Measurements from ENCODE around the gene PHACTR1.

DNA sequence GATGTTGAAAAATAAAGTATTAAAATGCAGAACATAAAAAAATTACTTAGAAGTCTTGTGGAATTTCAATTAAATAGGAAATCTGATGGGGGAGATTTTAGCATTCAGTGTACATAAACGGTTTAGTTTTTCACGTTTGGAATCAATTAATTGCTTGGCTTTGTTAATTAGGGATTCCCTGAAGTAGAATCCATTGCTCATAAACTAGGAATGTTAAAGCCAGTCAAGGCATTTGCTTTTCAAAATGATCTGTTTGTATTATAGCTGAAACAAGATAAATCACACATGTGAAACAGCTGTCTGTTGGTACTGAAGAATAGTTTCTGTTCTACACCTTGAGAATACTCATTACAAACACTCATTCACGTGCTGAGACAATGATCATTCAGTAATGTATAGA is 313.8 kb downstream of the PHACTR1 start:
- TF ChIP-seq SMC3 (IDR thresholded peaks at IDR 0.05; ENCODE audit: low read depth, low read length) (no peak), RAD21 (IDR thresholded peaks at IDR 0.05; ENCODE audit: low read length) (no peak), NRF1 (IDR thresholded peaks at IDR 0.05; ENCODE audit: low read depth, low read length) (no peak), POLR2AphosphoS5 (IDR thresholded peaks at IDR 0.05; ENCODE audit: low read depth, low read length) (no peak), GATA2 (CRISPR knock-in tag; IDR thresholded peaks at IDR 0.05) (no peak), RXRA (IDR thresholded peaks at IDR 0.05; ENCODE audit: borderline replicate concordance, low read depth) (no peak), RCOR1 (IDR thresholded peaks at IDR 0.05; ENCODE audit: low read length) (no peak), SIN3A (IDR thresholded peaks at IDR 0.05; ENCODE audit: borderline replicate concordance, low read depth, low read length) (no peak), EZH2phosphoT487 (IDR thresholded peaks at IDR 0.05; ENCODE audit: borderline replicate concordance, low read depth) (no peak), TAF1 (IDR thresholded peaks at IDR 0.05; ENCODE audit: borderline replicate concordance, low read depth, low read length) (no peak)
- TF ChIP-seq, protein P1, sequence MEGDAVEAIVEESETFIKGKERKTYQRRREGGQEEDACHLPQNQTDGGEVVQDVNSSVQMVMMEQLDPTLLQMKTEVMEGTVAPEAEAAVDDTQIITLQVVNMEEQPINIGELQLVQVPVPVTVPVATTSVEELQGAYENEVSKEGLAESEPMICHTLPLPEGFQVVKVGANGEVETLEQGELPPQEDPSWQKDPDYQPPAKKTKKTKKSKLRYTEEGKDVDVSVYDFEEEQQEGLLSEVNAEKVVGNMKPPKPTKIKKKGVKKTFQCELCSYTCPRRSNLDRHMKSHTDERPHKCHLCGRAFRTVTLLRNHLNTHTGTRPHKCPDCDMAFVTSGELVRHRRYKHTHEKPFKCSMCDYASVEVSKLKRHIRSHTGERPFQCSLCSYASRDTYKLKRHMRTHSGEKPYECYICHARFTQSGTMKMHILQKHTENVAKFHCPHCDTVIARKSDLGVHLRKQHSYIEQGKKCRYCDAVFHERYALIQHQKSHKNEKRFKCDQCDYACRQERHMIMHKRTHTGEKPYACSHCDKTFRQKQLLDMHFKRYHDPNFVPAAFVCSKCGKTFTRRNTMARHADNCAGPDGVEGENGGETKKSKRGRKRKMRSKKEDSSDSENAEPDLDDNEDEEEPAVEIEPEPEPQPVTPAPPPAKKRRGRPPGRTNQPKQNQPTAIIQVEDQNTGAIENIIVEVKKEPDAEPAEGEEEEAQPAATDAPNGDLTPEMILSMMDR (IDR thresholded peaks at IDR 0.05), result no peak
- TF ChIP-seq, protein P2, sequence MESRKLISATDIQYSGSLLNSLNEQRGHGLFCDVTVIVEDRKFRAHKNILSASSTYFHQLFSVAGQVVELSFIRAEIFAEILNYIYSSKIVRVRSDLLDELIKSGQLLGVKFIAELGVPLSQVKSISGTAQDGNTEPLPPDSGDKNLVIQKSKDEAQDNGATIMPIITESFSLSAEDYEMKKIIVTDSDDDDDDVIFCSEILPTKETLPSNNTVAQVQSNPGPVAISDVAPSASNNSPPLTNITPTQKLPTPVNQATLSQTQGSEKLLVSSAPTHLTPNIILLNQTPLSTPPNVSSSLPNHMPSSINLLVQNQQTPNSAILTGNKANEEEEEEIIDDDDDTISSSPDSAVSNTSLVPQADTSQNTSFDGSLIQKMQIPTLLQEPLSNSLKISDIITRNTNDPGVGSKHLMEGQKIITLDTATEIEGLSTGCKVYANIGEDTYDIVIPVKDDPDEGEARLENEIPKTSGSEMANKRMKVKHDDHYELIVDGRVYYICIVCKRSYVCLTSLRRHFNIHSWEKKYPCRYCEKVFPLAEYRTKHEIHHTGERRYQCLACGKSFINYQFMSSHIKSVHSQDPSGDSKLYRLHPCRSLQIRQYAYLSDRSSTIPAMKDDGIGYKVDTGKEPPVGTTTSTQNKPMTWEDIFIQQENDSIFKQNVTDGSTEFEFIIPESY (IDR thresholded peaks at IDR 0.05; ENCODE audit: borderline replicate concordance, low read depth), result no peak
- TF ChIP-seq, protein P3, sequence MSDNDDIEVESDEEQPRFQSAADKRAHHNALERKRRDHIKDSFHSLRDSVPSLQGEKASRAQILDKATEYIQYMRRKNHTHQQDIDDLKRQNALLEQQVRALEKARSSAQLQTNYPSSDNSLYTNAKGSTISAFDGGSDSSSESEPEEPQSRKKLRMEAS (IDR thresholded peaks at IDR 0.05; ENCODE audit: low read depth), result no peak
- TF ChIP-seq, protein P4, sequence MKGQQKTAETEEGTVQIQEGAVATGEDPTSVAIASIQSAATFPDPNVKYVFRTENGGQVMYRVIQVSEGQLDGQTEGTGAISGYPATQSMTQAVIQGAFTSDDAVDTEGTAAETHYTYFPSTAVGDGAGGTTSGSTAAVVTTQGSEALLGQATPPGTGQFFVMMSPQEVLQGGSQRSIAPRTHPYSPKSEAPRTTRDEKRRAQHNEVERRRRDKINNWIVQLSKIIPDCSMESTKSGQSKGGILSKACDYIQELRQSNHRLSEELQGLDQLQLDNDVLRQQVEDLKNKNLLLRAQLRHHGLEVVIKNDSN (IDR thresholded peaks at IDR 0.05; ENCODE audit: borderline replicate concordance, low read depth), result no peak

All from SK-N-SH (cell line).